HCT116 (cell line): ENCODE measurements around the gene ERGIC1.

Experiments used
- CBX3 ChIP-seq: IDR thresholded peaks from 2 replicates; pipeline ENCODE4 v1.6.1; 2012; ENCODE audit warnings: low read depth
- ELF1 ChIP-seq: IDR thresholded peaks from 2 replicates; pipeline ENCODE4 v1.6.1; 2012; ENCODE audit warnings: low read depth, borderline replicate concordance
- EZH2 ChIP-seq: fragments of 200-600 bp; sonication (generic); IDR thresholded peaks from 2 replicates; pipeline ENCODE4 v1.6.1; 2017; ENCODE audit warnings: antibody characterized with exemption, mixed run types
- EZH2phosphoT487 ChIP-seq: fragments of 200-600 bp; IDR thresholded peaks from 2 replicates; pipeline ENCODE4 v1.6.1; 2018; ENCODE audit warnings: antibody characterized with exemption, borderline replicate concordance
- FOSL1 ChIP-seq: IDR thresholded peaks from 2 replicates; pipeline ENCODE4 v1.6.1; 2012; ENCODE audit warnings: low read depth
- POLR2A ChIP-seq: IDR thresholded peaks from 2 replicates; pipeline ENCODE4 v1.7.0; 2011; ENCODE audit warnings: borderline replicate concordance; ENCODE audit not compliant: insufficient read depth, insufficient read length; ENCODE audit errors: extremely low read depth
- POLR2AphosphoS5 ChIP-seq: IDR thresholded peaks from 2 replicates; pipeline ENCODE4 v1.6.1; 2011; ENCODE audit warnings: mild to moderate bottlenecking, low read depth, low read length, moderate library complexity
- RAD21 ChIP-seq: IDR thresholded peaks from 2 replicates; pipeline ENCODE4 v1.6.1; 2012; ENCODE audit warnings: low read depth, mild to moderate bottlenecking
- SIN3A ChIP-seq: IDR thresholded peaks from 2 replicates; pipeline ENCODE4 v1.6.1; 2012; ENCODE audit warnings: low read depth
- SRF ChIP-seq: IDR thresholded peaks from 2 replicates; pipeline ENCODE4 v1.6.1; 2012; ENCODE audit warnings: low read depth
- TCF7L2 ChIP-seq: IDR thresholded peaks from 2 replicates; pipeline ENCODE4 v1.7.0; 2011; ENCODE audit warnings: borderline replicate concordance, inconsistent platforms; ENCODE audit not compliant: insufficient read depth, insufficient read length; ENCODE audit errors: extremely low read depth
- TF ChIP-seq, protein P1 (sequence below), 3 experiments: fragments of 200-600 bp in 1 of 3; sonication (generic) in 1 of 3; IDR thresholded peaks in 2 of 3; conservative IDR thresholded peaks in 1 of 3; 2 replicates each; pipeline ENCODE4 v1.5.1; 2012 to 2017; ENCODE audit warnings: low read depth in 2 of 3, low read length in 2 of 3, antibody characterized with exemption in 1 of 3, borderline replicate concordance in 1 of 3, control low read depth in 1 of 3, mild to moderate bottlenecking in 1 of 3, mixed read lengths in 1 of 3, mixed run types in 1 of 3, moderate library complexity in 1 of 3; ENCODE audit not compliant: insufficient read depth in 1 of 3
- TF ChIP-seq, protein P2 (sequence below): IDR thresholded peaks from 2 replicates; pipeline ENCODE4 v1.6.1; 2012; ENCODE audit warnings: low read depth

DNA sequence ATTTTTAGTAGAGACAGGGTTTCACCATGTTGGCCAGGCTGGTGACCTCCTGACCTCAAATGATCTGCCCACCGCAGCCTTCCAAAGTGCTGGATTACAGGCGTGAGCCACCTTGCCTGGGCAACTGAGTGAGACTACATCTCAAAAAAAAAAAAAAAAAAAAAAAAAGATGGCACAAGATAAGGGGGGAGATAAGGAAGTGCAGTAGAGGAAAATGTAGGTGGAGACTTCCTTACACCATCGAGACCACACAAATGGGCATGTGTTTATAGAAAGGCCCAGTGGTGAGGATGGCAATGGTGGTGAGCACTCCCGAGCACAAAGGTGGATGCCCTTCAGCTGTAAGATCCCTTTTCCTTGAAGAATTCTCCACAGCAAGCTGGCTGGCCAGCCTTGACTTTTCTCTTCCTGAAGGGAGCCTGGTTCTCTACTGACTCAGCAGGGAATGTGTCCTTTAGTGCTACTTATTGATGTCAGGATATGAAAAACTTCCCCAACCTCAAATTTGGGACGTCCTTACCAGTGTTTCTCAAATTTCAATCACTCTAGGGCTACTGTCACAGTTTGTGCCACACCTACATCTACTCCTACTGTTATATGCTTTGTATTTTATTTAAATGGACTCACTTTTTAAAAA lies 28.2 kb downstream of the ERGIC1 start:
- TF ChIP-seq FOSL1 (no peak), RAD21 (no peak), TCF7L2 (no peak), SIN3A (no peak), POLR2AphosphoS5 (no peak), SRF (no peak), ELF1 (no peak), POLR2A (no peak), EZH2phosphoT487 (no peak), EZH2 (no peak), CBX3 (no peak)
- TF ChIP-seq, protein P1, sequence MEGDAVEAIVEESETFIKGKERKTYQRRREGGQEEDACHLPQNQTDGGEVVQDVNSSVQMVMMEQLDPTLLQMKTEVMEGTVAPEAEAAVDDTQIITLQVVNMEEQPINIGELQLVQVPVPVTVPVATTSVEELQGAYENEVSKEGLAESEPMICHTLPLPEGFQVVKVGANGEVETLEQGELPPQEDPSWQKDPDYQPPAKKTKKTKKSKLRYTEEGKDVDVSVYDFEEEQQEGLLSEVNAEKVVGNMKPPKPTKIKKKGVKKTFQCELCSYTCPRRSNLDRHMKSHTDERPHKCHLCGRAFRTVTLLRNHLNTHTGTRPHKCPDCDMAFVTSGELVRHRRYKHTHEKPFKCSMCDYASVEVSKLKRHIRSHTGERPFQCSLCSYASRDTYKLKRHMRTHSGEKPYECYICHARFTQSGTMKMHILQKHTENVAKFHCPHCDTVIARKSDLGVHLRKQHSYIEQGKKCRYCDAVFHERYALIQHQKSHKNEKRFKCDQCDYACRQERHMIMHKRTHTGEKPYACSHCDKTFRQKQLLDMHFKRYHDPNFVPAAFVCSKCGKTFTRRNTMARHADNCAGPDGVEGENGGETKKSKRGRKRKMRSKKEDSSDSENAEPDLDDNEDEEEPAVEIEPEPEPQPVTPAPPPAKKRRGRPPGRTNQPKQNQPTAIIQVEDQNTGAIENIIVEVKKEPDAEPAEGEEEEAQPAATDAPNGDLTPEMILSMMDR (IDR thresholded peaks at IDR 0.05 in 2 of 3, conservative IDR thresholded peaks at IDR 0.05 in 1 of 3; ENCODE audit: borderline replicate concordance in 1 of 3, insufficient read depth in 1 of 3, low read depth in 2 of 3, low read length in 2 of 3) = no peak
- TF ChIP-seq, protein P2, sequence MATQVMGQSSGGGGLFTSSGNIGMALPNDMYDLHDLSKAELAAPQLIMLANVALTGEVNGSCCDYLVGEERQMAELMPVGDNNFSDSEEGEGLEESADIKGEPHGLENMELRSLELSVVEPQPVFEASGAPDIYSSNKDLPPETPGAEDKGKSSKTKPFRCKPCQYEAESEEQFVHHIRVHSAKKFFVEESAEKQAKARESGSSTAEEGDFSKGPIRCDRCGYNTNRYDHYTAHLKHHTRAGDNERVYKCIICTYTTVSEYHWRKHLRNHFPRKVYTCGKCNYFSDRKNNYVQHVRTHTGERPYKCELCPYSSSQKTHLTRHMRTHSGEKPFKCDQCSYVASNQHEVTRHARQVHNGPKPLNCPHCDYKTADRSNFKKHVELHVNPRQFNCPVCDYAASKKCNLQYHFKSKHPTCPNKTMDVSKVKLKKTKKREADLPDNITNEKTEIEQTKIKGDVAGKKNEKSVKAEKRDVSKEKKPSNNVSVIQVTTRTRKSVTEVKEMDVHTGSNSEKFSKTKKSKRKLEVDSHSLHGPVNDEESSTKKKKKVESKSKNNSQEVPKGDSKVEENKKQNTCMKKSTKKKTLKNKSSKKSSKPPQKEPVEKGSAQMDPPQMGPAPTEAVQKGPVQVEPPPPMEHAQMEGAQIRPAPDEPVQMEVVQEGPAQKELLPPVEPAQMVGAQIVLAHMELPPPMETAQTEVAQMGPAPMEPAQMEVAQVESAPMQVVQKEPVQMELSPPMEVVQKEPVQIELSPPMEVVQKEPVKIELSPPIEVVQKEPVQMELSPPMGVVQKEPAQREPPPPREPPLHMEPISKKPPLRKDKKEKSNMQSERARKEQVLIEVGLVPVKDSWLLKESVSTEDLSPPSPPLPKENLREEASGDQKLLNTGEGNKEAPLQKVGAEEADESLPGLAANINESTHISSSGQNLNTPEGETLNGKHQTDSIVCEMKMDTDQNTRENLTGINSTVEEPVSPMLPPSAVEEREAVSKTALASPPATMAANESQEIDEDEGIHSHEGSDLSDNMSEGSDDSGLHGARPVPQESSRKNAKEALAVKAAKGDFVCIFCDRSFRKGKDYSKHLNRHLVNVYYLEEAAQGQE = no peak
